Measurements from ENCODE around the gene ATRNL1. TPM values are rescaled to one million over a fixed set of nuclear protein-coding genes. Genes with fewer than 3 reads are reported as not detected.

The ATRNL1 gene
- total RNA-seq, 4 donors from 2014 or later = 0.93 to 19.0 (median 8.7) TPM

- WGBS, 2 donors (ENCODE audit: low coverage in 1 of 2) = 54 to 60% methylated on average over 3 of the region's 3 CpGs
- H3K27ac ChIP-seq = no peak overlapping the region
- no peaks in the 10 kb centered on the region for H3K36me3 ChIP-seq
- no peaks in the 10 kb centered on the region for H3K9me3 ChIP-seq
- H3K4me3 ChIP-seq = no peak overlapping the region
- no peak for ATAC-seq
- TF ChIP-seq CTCF (IDR thresholded peaks at IDR 0.05) = no peak
- no peak for TF ChIP-seq POLR2AphosphoS5 (IDR thresholded peaks at IDR 0.05)
- H3K27me3 ChIP-seq = no peaks in the 10 kb centered on the region
- H3K4me1 ChIP-seq = no peaks in the 10 kb centered on the region
Observed at GRCh38 chr10:115555887-115556402, 462.8 kb downstream of the ATRNL1 start.

DNA sequence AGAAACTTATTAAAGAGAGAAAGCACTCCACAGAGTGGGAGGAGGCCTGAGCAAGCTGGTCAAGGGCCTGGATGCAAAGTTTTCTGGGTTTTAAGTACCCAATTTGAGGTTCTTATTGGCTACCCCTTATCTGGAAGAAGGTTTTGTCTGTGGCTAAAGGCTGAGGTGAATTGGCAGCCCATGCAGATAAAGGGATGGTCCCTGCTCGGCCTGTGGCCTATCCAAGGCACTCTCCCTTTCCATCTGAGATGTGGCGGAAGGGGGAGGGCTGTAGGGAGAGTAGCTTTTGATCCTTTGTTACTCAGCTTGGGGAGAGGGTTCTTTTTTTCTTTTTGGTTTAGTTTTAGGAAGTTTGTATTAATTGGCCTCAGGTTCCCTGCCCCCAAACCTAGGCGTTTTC, 465.1 kb downstream of the ATRNL1 start:
- Histone ChIP-seq H3K36me3 (no peaks in the 10 kb centered on the region), H3K27ac (no peak overlapping the region), H3K9me3 (no peaks in the 10 kb centered on the region), H3K4me1 (no peaks in the 10 kb centered on the region), H3K4me3 (no peak overlapping the region), H3K27me3 (no peaks in the 10 kb centered on the region)
- no peak for ATAC-seq
- TF ChIP-seq POLR2AphosphoS5 (IDR thresholded peaks at IDR 0.05) (no peak), CTCF (IDR thresholded peaks at IDR 0.05) (no peak), EP300 (IDR thresholded peaks at IDR 0.05) (no peak), POLR2A (IDR thresholded peaks at IDR 0.05) (no peak)
- WGBS, 2 donors (ENCODE audit: low coverage in 1 of 2) = 33 to 65% methylated on average over 1 to 3 of the region's 3 CpGs

DNA sequence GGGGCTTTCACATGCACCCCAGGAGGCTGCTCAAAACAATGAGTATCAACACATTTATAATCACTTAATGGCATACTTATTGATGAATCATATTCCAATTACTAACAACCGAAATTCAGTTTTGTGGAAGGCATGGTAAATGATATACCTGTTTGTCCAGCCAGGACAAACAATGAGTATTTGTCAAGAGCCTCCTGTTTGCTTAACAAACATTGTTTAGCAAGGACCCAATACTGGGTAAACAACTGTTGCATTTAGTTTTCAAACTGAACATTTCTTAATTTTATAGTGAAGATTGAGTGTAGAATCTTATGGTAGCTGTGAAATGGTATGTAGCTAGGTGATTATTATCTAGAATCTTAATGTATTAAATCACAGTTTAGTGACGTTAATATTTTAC, 473.7 kb downstream of the ATRNL1 start:
- WGBS, 2 donors (ENCODE audit: low coverage in 1 of 2) = 72% methylated on average over 2 of the region's 2 CpGs
- Histone ChIP-seq H3K4me1 (no peaks in the 10 kb centered on the region), H3K36me3 (no peaks in the 10 kb centered on the region), H3K27me3 (no peaks in the 10 kb centered on the region), H3K9me3 (no peaks in the 10 kb centered on the region), H3K27ac (no peak overlapping the region), H3K4me3 (no peak overlapping the region)
- ATAC-seq = no peak
- TF ChIP-seq CTCF (IDR thresholded peaks at IDR 0.05) (no peak), POLR2AphosphoS5 (IDR thresholded peaks at IDR 0.05) (no peak), POLR2A (IDR thresholded peaks at IDR 0.05) (no peak), EP300 (IDR thresholded peaks at IDR 0.05) (no peak)

GRCh38 chr10:115572740-115573455, 479.7 kb downstream of the ATRNL1 start:
- Histone ChIP-seq H3K4me3 (no peak overlapping the region), H3K9me3 (no peaks in the 10 kb centered on the region), H3K4me1 (no peaks in the 10 kb centered on the region), H3K27ac (no peak overlapping the region), H3K27me3 (no peaks in the 10 kb centered on the region), H3K36me3 (no peaks in the 10 kb centered on the region)
- ATAC-seq = no peak
- TF ChIP-seq POLR2A (IDR thresholded peaks at IDR 0.05) (no peak), EP300 (IDR thresholded peaks at IDR 0.05) (no peak), CTCF (IDR thresholded peaks at IDR 0.05) (no peak), POLR2AphosphoS5 (IDR thresholded peaks at IDR 0.05) (no peak)
- 72 to 74% methylated on average over 6 of the region's 7 CpGs for WGBS, 2 donors (ENCODE audit: low coverage in 1 of 2)

GRCh38 chr10:115580239-115580638, 487.1 kb downstream of the ATRNL1 start:
- Histone ChIP-seq H3K36me3 (no peaks in the 10 kb centered on the region), H3K27me3 (no peaks in the 10 kb centered on the region), H3K9me3 (peaks cover 0 to 12% (median 0%) of the 10 kb centered on the region in 3 donors), H3K27ac (no peak overlapping the region), H3K4me3 (no peak overlapping the region), H3K4me1 (no peaks in the 10 kb centered on the region)
- WGBS, 2 donors (ENCODE audit: low coverage in 1 of 2) = 75 to 83% methylated on average over 1 of the region's 1 CpG
- ATAC-seq = no peak
- TF ChIP-seq CTCF (IDR thresholded peaks at IDR 0.05) (no peak), POLR2AphosphoS5 (IDR thresholded peaks at IDR 0.05) (no peak), POLR2A (IDR thresholded peaks at IDR 0.05) (no peak), EP300 (IDR thresholded peaks at IDR 0.05) (no peak)
